ENCODE results near the gene SLC6A19.

DNA sequence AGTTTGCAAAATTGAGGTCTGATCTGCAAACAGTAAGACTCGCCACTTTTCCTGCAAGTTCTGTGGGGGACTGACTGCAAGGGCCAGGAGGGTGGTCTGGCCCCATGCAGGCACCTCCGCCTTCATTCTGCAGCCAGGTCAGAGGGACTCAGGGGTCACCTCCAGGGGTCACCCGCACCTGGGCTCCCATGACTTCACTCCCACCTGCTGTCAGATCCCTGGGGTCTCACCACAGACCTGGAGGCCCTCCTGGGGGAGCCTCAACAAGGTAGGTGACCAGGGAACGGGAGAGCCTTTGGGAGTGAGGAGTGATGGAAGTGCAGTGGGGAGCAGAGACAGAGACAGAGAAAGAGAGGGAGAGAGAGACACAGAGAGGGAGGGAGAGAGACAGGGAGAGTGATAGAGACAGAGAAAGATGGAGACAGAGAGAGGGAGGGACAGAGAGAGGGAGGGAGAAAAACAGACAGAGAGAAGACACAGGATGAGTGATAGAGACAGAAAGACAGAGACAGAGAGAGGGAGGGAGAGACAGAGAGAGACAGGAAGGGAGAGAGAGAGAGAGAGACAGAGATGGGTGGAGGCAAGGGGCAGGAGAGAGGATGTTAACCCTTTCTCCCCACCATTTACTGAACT, 41.5 kb upstream of the SLC6A19 start:
- TF ChIP-seq ELF4 (CRISPR knock-in tag; IDR thresholded peaks at IDR 0.05) (no peak), EP300 (IDR thresholded peaks at IDR 0.05; ENCODE audit: low read length) (no peak), ZNF224 (CRISPR knock-in tag; IDR thresholded peaks at IDR 0.05) (no peak), MAFK (IDR thresholded peaks at IDR 0.05; ENCODE audit: low read length) (no peak), POLR2A (conservative IDR thresholded peaks at IDR 0.05) (no peak), TAF1 (IDR thresholded peaks at IDR 0.05; ENCODE audit: control insufficient read depth, extremely low read depth, insufficient read depth, low read length, severe bottlenecking) (no peak), MCM3 (IDR thresholded peaks at IDR 0.05) (no peak)
- TF ChIP-seq, protein P1, sequence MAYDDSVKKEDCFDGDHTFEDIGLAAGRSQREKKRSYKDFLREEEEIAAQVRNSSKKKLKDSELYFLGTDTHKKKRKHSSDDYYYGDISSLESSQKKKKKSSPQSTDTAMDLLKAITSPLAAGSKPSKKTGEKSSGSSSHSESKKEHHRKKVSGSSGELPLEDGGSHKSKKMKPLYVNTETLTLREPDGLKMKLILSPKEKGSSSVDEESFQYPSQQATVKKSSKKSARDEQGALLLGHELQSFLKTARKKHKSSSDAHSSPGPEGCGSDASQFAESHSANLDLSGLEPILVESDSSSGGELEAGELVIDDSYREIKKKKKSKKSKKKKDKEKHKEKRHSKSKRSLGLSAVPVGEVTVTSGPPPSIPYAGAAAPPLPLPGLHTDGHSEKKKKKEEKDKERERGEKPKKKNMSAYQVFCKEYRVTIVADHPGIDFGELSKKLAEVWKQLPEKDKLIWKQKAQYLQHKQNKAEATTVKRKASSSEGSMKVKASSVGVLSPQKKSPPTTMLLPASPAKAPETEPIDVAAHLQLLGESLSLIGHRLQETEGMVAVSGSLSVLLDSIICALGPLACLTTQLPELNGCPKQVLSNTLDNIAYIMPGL (CRISPR knock-in tag; IDR thresholded peaks at IDR 0.05), result no peak
- TF ChIP-seq, protein P2, sequence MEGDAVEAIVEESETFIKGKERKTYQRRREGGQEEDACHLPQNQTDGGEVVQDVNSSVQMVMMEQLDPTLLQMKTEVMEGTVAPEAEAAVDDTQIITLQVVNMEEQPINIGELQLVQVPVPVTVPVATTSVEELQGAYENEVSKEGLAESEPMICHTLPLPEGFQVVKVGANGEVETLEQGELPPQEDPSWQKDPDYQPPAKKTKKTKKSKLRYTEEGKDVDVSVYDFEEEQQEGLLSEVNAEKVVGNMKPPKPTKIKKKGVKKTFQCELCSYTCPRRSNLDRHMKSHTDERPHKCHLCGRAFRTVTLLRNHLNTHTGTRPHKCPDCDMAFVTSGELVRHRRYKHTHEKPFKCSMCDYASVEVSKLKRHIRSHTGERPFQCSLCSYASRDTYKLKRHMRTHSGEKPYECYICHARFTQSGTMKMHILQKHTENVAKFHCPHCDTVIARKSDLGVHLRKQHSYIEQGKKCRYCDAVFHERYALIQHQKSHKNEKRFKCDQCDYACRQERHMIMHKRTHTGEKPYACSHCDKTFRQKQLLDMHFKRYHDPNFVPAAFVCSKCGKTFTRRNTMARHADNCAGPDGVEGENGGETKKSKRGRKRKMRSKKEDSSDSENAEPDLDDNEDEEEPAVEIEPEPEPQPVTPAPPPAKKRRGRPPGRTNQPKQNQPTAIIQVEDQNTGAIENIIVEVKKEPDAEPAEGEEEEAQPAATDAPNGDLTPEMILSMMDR (IDR thresholded peaks at IDR 0.05 in 2 of 3, conservative IDR thresholded peaks at IDR 0.05 in 1 of 3; ENCODE audit: insufficient read depth in 2 of 3, low read depth in 1 of 3, low read length in 3 of 3), result no peak
- TF ChIP-seq, protein P3, sequence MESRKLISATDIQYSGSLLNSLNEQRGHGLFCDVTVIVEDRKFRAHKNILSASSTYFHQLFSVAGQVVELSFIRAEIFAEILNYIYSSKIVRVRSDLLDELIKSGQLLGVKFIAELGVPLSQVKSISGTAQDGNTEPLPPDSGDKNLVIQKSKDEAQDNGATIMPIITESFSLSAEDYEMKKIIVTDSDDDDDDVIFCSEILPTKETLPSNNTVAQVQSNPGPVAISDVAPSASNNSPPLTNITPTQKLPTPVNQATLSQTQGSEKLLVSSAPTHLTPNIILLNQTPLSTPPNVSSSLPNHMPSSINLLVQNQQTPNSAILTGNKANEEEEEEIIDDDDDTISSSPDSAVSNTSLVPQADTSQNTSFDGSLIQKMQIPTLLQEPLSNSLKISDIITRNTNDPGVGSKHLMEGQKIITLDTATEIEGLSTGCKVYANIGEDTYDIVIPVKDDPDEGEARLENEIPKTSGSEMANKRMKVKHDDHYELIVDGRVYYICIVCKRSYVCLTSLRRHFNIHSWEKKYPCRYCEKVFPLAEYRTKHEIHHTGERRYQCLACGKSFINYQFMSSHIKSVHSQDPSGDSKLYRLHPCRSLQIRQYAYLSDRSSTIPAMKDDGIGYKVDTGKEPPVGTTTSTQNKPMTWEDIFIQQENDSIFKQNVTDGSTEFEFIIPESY (CRISPR knock-in tag; IDR thresholded peaks at IDR 0.05), result no peak
- TF ChIP-seq, protein P4, sequence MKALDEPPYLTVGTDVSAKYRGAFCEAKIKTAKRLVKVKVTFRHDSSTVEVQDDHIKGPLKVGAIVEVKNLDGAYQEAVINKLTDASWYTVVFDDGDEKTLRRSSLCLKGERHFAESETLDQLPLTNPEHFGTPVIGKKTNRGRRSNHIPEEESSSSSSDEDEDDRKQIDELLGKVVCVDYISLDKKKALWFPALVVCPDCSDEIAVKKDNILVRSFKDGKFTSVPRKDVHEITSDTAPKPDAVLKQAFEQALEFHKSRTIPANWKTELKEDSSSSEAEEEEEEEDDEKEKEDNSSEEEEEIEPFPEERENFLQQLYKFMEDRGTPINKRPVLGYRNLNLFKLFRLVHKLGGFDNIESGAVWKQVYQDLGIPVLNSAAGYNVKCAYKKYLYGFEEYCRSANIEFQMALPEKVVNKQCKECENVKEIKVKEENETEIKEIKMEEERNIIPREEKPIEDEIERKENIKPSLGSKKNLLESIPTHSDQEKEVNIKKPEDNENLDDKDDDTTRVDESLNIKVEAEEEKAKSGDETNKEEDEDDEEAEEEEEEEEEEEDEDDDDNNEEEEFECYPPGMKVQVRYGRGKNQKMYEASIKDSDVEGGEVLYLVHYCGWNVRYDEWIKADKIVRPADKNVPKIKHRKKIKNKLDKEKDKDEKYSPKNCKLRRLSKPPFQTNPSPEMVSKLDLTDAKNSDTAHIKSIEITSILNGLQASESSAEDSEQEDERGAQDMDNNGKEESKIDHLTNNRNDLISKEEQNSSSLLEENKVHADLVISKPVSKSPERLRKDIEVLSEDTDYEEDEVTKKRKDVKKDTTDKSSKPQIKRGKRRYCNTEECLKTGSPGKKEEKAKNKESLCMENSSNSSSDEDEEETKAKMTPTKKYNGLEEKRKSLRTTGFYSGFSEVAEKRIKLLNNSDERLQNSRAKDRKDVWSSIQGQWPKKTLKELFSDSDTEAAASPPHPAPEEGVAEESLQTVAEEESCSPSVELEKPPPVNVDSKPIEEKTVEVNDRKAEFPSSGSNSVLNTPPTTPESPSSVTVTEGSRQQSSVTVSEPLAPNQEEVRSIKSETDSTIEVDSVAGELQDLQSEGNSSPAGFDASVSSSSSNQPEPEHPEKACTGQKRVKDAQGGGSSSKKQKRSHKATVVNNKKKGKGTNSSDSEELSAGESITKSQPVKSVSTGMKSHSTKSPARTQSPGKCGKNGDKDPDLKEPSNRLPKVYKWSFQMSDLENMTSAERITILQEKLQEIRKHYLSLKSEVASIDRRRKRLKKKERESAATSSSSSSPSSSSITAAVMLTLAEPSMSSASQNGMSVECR (CRISPR knock-in tag; IDR thresholded peaks at IDR 0.05), result no peak

Data from K562 (cell line).